Erythroblast (primary cell): ENCODE measurements around the gene PGR.

Source experiments
- GATA1 ChIP-seq: IDR thresholded peaks from 2 replicates; pipeline ENCODE4 v1.6.1; 2011; ENCODE audit warnings: low read depth, mild to moderate bottlenecking, control low read depth, low read length, moderate library complexity
- POLR2A ChIP-seq: IDR thresholded peaks from 2 replicates; pipeline ENCODE4 v1.6.1; 2011; ENCODE audit warnings: mild to moderate bottlenecking, low read length

- no peak for TF ChIP-seq POLR2A
- TF ChIP-seq GATA1: no peak
Observed at GRCh38 chr11:101082813-101083212, 46.8 kb downstream of the PGR start.
